Epithelial cell of esophagus (primary cell): ENCODE measurements around the gene GSG1L.

Experiments
- DNase-seq: peaks from one replicate; pipeline ENCODE4 v3.0.0; 2010; ENCODE audit warnings: low read depth
- H3K4me3 ChIP-seq: 2 replicates; pipeline ENCODE4 v1.5.1; 2011; ENCODE audit warnings: mild to moderate bottlenecking, low read length, control low read depth
- CTCF ChIP-seq: IDR thresholded peaks from 2 replicates; pipeline ENCODE4 v1.5.1; 2011; ENCODE audit warnings: low read depth, mild to moderate bottlenecking, low read length, control low read depth, inconsistent platforms; ENCODE audit not compliant: insufficient read depth; ENCODE audit errors: missing control alignments

The GSG1L gene

GRCh38 chr16:28090646-28091377, 27.3 kb upstream of the GSG1L start:
- DNase-seq = peak; percentile 35
- TF ChIP-seq CTCF = peak; percentile 8
- H3K4me3 ChIP-seq = no peak overlapping the region

GRCh38 chr16:28089992-28090365, 26.5 kb upstream of the GSG1L start:
- DNase-seq = no peak
- TF ChIP-seq CTCF = no peak
- no peak overlapping the region for H3K4me3 ChIP-seq

- H3K4me3 ChIP-seq = no peak overlapping the region
- no peak for DNase-seq
- no peak for TF ChIP-seq CTCF
These were observed 25.9 kb upstream of the GSG1L start for GRCh38 chr16:28089205-28089991.

- no peak for TF ChIP-seq CTCF
- no peak overlapping the region for H3K4me3 ChIP-seq
- no peak for DNase-seq
These were observed 24.3 kb upstream of the GSG1L start for GRCh38 chr16:28087675-28088300.

GRCh38 chr16:28087140-28087660, 23.7 kb upstream of the GSG1L start:
- no peak for DNase-seq
- no peak overlapping the region for H3K4me3 ChIP-seq
- no peak for TF ChIP-seq CTCF

GRCh38 chr16:28086186-28087139, 22.9 kb upstream of the GSG1L start:
- no peak for DNase-seq
- TF ChIP-seq CTCF = no peak
- H3K4me3 ChIP-seq = no peak overlapping the region
